Measurements from ENCODE around the gene INMT.

Gene INMT

GRCh38 chr7:30708412-30708811, 43.5 kb upstream of the INMT start:
- ChIA-PET CTCF (interaction anchor here (0.7 kb wide), 1 partner anchor 415 kb away, joined by 3 read pairs; no protein-coding TSS in a partner anchor), POLR2A (interaction anchor here (0.7 kb wide), 1 partner anchor 10 kb away, joined by 3 read pairs; no protein-coding TSS in a partner anchor)
- no peaks in the 10 kb centered on the region for H3K4me1 ChIP-seq (ENCODE audit: control insufficient read depth, insufficient read depth, low read length)
- no peaks in the 10 kb centered on the region for H3K9me3 ChIP-seq (ENCODE audit: control insufficient read depth, insufficient read depth, low read depth, low read length)
- H3K4me3 ChIP-seq (ENCODE audit: low read depth, low read length) = no peak overlapping the region
- no peaks in the 10 kb centered on the region for H3K36me3 ChIP-seq (ENCODE audit: control insufficient read depth in 2 of 2, insufficient read depth in 1 of 2, low read length in 2 of 2)
- H3K27ac ChIP-seq (ENCODE audit: extremely low read depth, low read depth, low read length) = no peak overlapping the region
- TF ChIP-seq ZFP69B (tag by site-specific recombination; IDR thresholded peaks at IDR 0.05) (no peak), ZNF133 (tag by site-specific recombination; IDR thresholded peaks at IDR 0.05) (no peak), ZNF76 (tag by site-specific recombination; IDR thresholded peaks at IDR 0.05; ENCODE audit: borderline replicate concordance, low read depth) (no peak), ZNF548 (tag by site-specific recombination; IDR thresholded peaks at IDR 0.05) (no peak), ZNF354C (tag by site-specific recombination; IDR thresholded peaks at IDR 0.05; ENCODE audit: borderline replicate concordance, low read depth) (no peak), ZNF645 (tag by site-specific recombination; IDR thresholded peaks at IDR 0.05) (no peak), ZBTB21 (tag by site-specific recombination; IDR thresholded peaks at IDR 0.05) (no peak), ZNF214 (tag by site-specific recombination; IDR thresholded peaks at IDR 0.05; ENCODE audit: borderline replicate concordance) (no peak), YY2 (tag by site-specific recombination; IDR thresholded peaks at IDR 0.05) (no peak), ZNF777 (tag by site-specific recombination; IDR thresholded peaks at IDR 0.05; ENCODE audit: borderline replicate concordance) (no peak), ZNF112 (tag by site-specific recombination; IDR thresholded peaks at IDR 0.05) (no peak), ZNF555 (tag by site-specific recombination; conservative IDR thresholded peaks at IDR 0.05) (no peak)
- TF ChIP-seq, protein P1, sequence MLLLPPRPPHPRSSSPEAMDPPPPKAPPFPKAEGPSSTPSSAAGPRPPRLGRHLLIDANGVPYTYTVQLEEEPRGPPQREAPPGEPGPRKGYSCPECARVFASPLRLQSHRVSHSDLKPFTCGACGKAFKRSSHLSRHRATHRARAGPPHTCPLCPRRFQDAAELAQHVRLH (tag by site-specific recombination; IDR thresholded peaks at IDR 0.05) = no peak
- TF ChIP-seq, protein P2, sequence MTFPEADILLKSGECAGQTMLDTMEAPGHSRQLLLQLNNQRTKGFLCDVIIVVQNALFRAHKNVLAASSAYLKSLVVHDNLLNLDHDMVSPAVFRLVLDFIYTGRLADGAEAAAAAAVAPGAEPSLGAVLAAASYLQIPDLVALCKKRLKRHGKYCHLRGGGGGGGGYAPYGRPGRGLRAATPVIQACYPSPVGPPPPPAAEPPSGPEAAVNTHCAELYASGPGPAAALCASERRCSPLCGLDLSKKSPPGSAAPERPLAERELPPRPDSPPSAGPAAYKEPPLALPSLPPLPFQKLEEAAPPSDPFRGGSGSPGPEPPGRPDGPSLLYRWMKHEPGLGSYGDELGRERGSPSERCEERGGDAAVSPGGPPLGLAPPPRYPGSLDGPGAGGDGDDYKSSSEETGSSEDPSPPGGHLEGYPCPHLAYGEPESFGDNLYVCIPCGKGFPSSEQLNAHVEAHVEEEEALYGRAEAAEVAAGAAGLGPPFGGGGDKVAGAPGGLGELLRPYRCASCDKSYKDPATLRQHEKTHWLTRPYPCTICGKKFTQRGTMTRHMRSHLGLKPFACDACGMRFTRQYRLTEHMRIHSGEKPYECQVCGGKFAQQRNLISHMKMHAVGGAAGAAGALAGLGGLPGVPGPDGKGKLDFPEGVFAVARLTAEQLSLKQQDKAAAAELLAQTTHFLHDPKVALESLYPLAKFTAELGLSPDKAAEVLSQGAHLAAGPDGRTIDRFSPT (tag by site-specific recombination; IDR thresholded peaks at IDR 0.05) = no peak
- TF ChIP-seq, protein P3, sequence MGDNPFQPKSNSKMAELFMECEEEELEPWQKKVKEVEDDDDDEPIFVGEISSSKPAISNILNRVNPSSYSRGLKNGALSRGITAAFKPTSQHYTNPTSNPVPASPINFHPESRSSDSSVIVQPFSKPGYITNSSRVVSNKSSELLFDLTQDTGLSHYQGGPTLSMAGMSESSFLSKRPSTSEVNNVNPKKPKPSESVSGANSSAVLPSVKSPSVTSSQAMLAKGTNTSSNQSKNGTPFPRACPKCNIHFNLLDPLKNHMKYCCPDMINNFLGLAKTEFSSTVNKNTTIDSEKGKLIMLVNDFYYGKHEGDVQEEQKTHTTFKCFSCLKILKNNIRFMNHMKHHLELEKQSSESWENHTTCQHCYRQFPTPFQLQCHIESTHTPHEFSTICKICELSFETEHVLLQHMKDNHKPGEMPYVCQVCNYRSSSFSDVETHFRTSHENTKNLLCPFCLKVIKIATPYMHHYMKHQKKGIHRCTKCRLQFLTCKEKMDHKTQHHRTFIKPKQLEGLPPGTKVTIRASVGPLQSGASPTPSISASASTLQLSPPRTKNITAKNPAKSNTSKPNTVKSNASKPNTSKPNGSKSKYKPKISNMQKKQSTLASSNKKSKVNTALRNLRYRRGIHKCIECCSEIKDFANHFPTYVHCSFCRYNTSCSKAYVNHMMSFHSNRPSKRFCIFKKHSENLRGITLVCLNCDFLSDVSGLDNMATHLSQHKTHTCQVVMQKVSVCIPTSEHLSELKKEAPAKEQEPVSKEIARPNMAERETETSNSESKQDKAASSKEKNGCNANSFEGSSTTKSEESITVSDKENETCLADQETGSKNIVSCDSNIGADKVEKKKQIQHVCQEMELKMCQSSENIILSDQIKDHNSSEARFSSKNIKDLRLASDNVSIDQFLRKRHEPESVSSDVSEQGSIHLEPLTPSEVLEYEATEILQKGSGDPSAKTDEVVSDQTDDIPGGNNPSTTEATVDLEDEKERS (tag by site-specific recombination; IDR thresholded peaks at IDR 0.05) = no peak

GRCh38 chr7:30708983-30709382, 43.0 kb upstream of the INMT start:
- ChIA-PET POLR2A (interaction anchor here (0.7 kb wide), 1 partner anchor 11 kb away, joined by 3 read pairs; no protein-coding TSS in a partner anchor), CTCF (interaction anchor here (0.7 kb wide), 1 partner anchor 414 kb away, joined by 3 read pairs; no protein-coding TSS in a partner anchor)
- no peak for TF ChIP-seq ZNF10 (tag by site-specific recombination; IDR thresholded peaks at IDR 0.05)
- no peak for TF ChIP-seq PRDM10 (tag by site-specific recombination; IDR thresholded peaks at IDR 0.05)
- no peak for TF ChIP-seq KLF8 (tag by site-specific recombination; IDR thresholded peaks at IDR 0.05)
- TF ChIP-seq ZNF488 (tag by site-specific recombination; IDR thresholded peaks at IDR 0.05) = no peak
- no peak for TF ChIP-seq ZNF571 (tag by site-specific recombination; IDR thresholded peaks at IDR 0.05)
- TF ChIP-seq ZNF624 (tag by site-specific recombination; IDR thresholded peaks at IDR 0.05) = no peak
- TF ChIP-seq ZNF239 (tag by site-specific recombination; IDR thresholded peaks at IDR 0.05) = no peak
- TF ChIP-seq ZNF423 (tag by site-specific recombination; IDR thresholded peaks at IDR 0.05) = no peak
- TF ChIP-seq ZFP41 (tag by site-specific recombination; IDR thresholded peaks at IDR 0.05; ENCODE audit: borderline replicate concordance) = no peak
- no peak for TF ChIP-seq ZNF155 (tag by site-specific recombination; IDR thresholded peaks at IDR 0.05)

More at GRCh38 chr7:30708983-30709382, 43.0 kb upstream of the INMT start:
- Histone ChIP-seq H3K4me3 (ENCODE audit: low read depth, low read length) (no peak overlapping the region), H3K4me1 (ENCODE audit: control insufficient read depth, insufficient read depth, low read length) (no peaks in the 10 kb centered on the region), H3K27ac (ENCODE audit: extremely low read depth, low read depth, low read length) (no peak overlapping the region), H3K9me3 (ENCODE audit: control insufficient read depth, insufficient read depth, low read depth, low read length) (no peaks in the 10 kb centered on the region), H3K36me3 (ENCODE audit: control insufficient read depth in 2 of 2, insufficient read depth in 1 of 2, low read length in 2 of 2) (no peaks in the 10 kb centered on the region)

All from HEK293 (cell line).